ENCODE results near the gene C16orf90. TPM values are rescaled to one million over a fixed set of nuclear protein-coding genes. Genes with fewer than 3 reads are reported as not detected.
"Not testable (repeated sequence)": the region's sequence is repeated elsewhere in the genome, so short reads cannot be mapped to it uniquely, and the experiment has no call there.

Gene C16orf90
- total RNA-seq, 2 donors from 2014 or later: not detected

DNA sequence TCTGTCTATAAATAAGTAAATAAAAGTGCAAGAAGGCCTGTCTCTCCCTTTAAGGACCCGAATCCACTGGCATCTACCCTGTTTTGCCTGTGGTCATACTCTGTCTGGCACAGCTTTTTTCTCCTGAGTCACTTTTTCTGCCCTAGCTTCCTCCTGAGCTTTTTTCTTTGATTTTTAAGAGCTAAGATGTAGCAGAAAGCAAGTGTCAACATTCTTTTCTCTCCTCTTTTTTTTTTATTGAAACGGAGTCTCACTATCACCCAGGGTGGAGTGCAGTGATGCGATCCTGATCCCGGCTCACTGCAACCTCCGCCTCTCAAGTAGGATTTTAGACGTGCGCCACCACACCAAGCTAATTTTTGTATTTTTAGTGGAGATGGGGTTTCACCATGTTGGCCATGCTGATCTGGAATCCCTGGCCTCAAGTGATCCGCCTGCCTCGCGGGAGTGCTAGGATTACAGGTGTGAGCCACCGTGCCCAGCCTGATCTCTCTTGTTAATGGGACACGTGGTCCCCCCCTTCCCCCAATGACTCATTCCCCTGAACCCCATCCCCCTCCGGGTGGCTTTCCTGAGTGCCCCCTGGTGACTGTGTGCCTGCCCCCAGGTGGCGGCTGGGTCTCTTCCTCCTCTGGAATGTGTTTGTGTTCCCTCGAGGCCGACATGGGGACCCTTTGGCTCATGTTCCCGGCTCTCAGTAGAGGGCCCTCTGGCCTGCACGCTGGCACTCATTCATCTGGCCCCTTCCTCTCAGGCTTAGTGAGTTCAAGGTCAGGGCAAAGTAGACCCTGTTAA is 14.2 kb downstream of the C16orf90 start:
- Histone ChIP-seq H3K9me3 (no peaks in the 10 kb centered on the region), H3K4me1 (no peaks in the 10 kb centered on the region), H3K27ac (no peak overlapping the region), H3K27me3 (no peaks in the 10 kb centered on the region), H3K4me3 (no peak overlapping the region), H3K36me3 (replicated peaks in 1 of 2; ENCODE audit: insufficient read depth in 1 of 2, low read depth in 2 of 2) (peaks cover 22 to 44% of the 10 kb centered on the region in 2 donors)
- intact Hi-C loops (cut with DNase I): no loop called here
- DNase-seq: no peak
- 68 to 76% methylated on average over 18 of the region's 18 CpGs for WGBS, 2 donors
- no peak for TF ChIP-seq POLR2A (IDR thresholded peaks at IDR 0.05)
- no peak for ATAC-seq

DNA sequence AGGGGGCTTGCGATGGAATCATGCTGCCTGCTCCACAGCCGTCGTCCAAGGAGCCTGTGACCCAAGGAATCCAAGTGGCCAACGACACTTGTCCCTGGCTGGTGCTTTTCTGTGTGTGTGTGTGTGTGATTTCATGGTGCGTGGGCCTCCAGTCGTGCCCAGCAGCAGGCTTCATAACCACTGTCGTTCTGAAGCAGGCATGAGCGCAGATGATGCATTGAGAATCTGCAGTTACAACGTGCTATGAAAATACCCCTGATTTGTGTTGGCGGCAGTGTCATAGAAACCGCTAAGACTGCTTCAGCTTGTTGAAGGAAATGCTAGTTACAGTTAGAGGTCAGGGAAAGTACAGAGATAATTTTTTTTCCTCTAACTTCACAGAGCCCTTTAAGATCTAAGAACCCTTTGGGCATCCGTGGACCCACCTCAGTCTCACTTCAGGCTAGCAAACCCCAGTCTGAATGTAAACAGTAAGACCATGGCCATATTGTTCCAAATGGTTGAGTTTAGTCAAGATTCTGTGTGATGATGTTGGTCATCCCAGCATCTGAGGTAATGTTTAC is 15.6 kb downstream of the C16orf90 start:
- 86 to 97% methylated on average over 12 of the region's 12 CpGs for WGBS, 2 donors
- intact Hi-C loops (cut with DNase I): no loop called here
- H3K36me3 ChIP-seq (replicated peaks in 1 of 2; ENCODE audit: insufficient read depth in 1 of 2, low read depth in 2 of 2): peaks cover 9 to 30% of the 10 kb centered on the region in 2 donors
- no peaks in the 10 kb centered on the region for H3K27me3 ChIP-seq
- no peak overlapping the region for H3K4me3 ChIP-seq
- DNase-seq (no peak), ATAC-seq (no peak)
- no peak overlapping the region for H3K27ac ChIP-seq
- H3K9me3 ChIP-seq: no peaks in the 10 kb centered on the region
- TF ChIP-seq POLR2A (IDR thresholded peaks at IDR 0.05): no peak
- TF ChIP-seq, protein P1, sequence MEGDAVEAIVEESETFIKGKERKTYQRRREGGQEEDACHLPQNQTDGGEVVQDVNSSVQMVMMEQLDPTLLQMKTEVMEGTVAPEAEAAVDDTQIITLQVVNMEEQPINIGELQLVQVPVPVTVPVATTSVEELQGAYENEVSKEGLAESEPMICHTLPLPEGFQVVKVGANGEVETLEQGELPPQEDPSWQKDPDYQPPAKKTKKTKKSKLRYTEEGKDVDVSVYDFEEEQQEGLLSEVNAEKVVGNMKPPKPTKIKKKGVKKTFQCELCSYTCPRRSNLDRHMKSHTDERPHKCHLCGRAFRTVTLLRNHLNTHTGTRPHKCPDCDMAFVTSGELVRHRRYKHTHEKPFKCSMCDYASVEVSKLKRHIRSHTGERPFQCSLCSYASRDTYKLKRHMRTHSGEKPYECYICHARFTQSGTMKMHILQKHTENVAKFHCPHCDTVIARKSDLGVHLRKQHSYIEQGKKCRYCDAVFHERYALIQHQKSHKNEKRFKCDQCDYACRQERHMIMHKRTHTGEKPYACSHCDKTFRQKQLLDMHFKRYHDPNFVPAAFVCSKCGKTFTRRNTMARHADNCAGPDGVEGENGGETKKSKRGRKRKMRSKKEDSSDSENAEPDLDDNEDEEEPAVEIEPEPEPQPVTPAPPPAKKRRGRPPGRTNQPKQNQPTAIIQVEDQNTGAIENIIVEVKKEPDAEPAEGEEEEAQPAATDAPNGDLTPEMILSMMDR (IDR thresholded peaks at IDR 0.05): no peak
- H3K4me1 ChIP-seq: no peaks in the 10 kb centered on the region

- no peak overlapping the region for H3K4me3 ChIP-seq
- WGBS, 2 donors: 87 to 91% methylated on average over 8 to 11 of the region's 11 CpGs
- H3K9me3 ChIP-seq: no peaks in the 10 kb centered on the region
- TF ChIP-seq, protein P1 (IDR thresholded peaks at IDR 0.05): no peak
- no peak for TF ChIP-seq POLR2A (IDR thresholded peaks at IDR 0.05)
- peaks cover 5 to 20% of the 10 kb centered on the region in 2 donors for H3K36me3 ChIP-seq (replicated peaks in 1 of 2; ENCODE audit: insufficient read depth in 1 of 2, low read depth in 2 of 2)
- no peaks in the 10 kb centered on the region for H3K27me3 ChIP-seq
- DNase-seq (no peak), ATAC-seq (no peak)
- intact Hi-C loops (cut with DNase I): no loop called here
- no peak overlapping the region for H3K27ac ChIP-seq
- H3K4me1 ChIP-seq: peaks cover 8% of the 10 kb centered on the region
Measured at GRCh38 chr16:3478242-3478925, 16.9 kb downstream of the C16orf90 start.

DNA sequence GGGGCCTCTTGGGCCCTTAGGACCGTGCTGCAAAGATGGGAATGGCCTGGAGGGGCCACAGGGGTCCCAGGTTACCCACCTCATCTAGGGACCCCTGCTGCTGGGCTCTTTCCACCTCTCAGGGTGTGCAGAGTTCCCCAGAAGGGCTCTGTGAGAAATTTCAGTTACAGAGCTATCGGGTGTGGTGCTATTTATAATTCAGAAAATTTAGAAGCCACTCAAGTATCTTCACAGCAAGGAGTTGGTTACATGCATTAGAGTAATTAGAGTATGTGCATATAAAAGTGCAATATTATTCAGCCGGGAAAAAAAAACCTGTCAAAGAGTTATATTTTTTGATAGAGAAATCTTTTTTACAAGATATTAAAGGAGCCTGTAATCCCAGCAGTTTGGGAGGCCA is 18.9 kb downstream of the C16orf90 start:
- no peak for DNase-seq
- no peak overlapping the region for H3K27ac ChIP-seq
- H3K4me1 ChIP-seq: peaks cover 8% of the 10 kb centered on the region
- no peaks in the 10 kb centered on the region for H3K27me3 ChIP-seq
- intact Hi-C loops (cut with DNase I): no loop called here
- peaks cover 0 to 5% of the 10 kb centered on the region in 2 donors for H3K36me3 ChIP-seq (replicated peaks in 1 of 2; ENCODE audit: insufficient read depth in 1 of 2, low read depth in 2 of 2)
- no peaks in the 10 kb centered on the region for H3K9me3 ChIP-seq
- ATAC-seq: no peak
- 93 to 99% methylated on average over 3 of the region's 3 CpGs for WGBS, 2 donors
- H3K4me3 ChIP-seq: no peak overlapping the region
- TF ChIP-seq, protein P1 (IDR thresholded peaks at IDR 0.05): no peak
- no peak for TF ChIP-seq POLR2A (IDR thresholded peaks at IDR 0.05)

DNA sequence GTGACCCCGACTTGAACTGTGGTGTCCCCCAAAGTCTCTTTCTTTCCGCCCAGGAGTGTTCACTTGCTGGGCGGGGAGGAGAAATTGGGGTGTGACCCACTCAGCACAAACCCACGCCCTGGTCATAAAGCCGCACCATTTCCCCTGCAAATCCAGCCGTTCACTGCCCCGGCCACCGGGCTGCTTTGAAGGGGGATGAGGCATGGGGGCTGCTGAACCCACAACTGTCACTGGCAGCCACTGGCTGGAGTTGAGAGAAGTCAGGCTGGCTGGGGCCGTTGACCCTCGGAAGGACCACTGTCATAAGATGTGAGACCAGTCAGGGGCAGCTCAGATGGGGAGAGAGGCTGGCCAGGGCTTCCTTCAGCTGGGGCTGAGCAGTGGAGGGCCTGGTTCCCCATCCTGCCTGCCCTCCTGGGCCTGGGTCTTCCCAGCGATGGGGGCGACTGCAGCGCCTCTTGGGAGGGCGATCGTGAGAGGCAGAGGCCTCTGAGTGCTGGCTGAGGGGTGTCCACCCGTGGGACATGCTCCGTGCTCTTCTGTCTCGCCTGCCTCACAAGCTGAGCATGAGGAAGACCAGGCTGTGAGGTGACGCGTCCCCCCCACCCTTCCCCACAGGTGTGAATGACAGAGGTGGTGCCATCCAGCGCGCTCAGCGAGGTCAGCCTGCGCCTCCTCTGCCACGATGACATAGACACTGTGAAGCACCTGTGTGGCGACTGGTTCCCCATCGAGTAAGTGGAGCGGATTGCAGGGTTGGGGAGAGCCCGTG is 19.5 kb downstream of the C16orf90 start:
- Histone ChIP-seq H3K27ac (no peak overlapping the region), H3K27me3 (no peaks in the 10 kb centered on the region), H3K4me3 (no peak overlapping the region), H3K4me1 (peaks cover 8% of the 10 kb centered on the region), H3K36me3 (replicated peaks in 1 of 2; ENCODE audit: insufficient read depth in 1 of 2, low read depth in 2 of 2) (peaks cover 0 to 5% of the 10 kb centered on the region in 2 donors), H3K9me3 (no peaks in the 10 kb centered on the region)
- intact Hi-C loops (cut with DNase I): no loop called here
- DNase-seq: no peak
- 90 to 97% methylated on average over 16 to 28 of the region's 29 CpGs for WGBS, 2 donors
- ATAC-seq: no peak
- no peak for TF ChIP-seq POLR2A (IDR thresholded peaks at IDR 0.05)
- TF ChIP-seq, protein P1 (IDR thresholded peaks at IDR 0.05): no peak

DNA sequence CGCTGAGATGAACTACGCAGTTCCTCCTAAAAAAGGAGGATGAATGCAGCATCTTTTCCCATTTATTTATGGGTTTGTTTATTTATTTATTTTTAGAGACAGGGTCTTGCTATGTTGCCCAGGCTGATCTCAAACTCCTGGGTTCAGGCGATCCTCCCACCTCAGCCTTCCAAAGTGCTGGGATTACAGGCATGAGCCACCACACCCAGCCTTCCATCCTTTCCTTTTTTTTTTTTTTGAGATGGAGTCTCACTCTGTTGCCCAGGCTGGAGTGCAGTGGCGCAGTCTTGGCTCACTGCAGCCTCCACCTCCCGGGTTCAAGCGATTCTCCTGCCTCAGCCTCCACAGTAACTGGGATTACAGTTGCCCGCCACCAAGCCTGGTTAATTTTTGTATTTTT is 20.4 kb downstream of the C16orf90 start:
- 96 to 99% methylated on average over 7 of the region's 7 CpGs for WGBS, 2 donors
- H3K9me3 ChIP-seq; ATAC-seq; intact Hi-C loops (cut with DNase I); H3K27ac ChIP-seq; H3K36me3 ChIP-seq (replicated peaks in 1 of 2; ENCODE audit: insufficient read depth in 1 of 2, low read depth in 2 of 2); H3K4me1 ChIP-seq; H3K27me3 ChIP-seq; H3K4me3 ChIP-seq; DNase-seq: not testable (repeated sequence)
